ENCODE results near the gene CDH15.
"Not testable (repeated sequence)": the region's sequence is repeated elsewhere in the genome, so short reads cannot be mapped to it uniquely, and the experiment has no call there.

GRCh38 chr16:89185887-89186592, 14.5 kb downstream of the CDH15 start:
- not testable (repeated sequence) for TF ChIP-seq ZNF274 (CRISPR knock-in tag; IDR thresholded peaks at IDR 0.05); USF2 (IDR thresholded peaks at IDR 0.05; ENCODE audit: low read depth, low read length); USF2 (CRISPR knock-in tag; IDR thresholded peaks at IDR 0.05; ENCODE audit: borderline replicate concordance); GABPA (IDR thresholded peaks at IDR 0.05; ENCODE audit: low read depth, low read length); GABPA (CRISPR knock-in tag; IDR thresholded peaks at IDR 0.05; ENCODE audit: low read depth); PRDM15 (CRISPR knock-in tag; IDR thresholded peaks at IDR 0.05); RBM39 (IDR thresholded peaks at IDR 0.05; ENCODE audit: low read depth, low read length, poor library complexity, severe bottlenecking); RAD21 (CRISPR knock-in tag; IDR thresholded peaks at IDR 0.05); ARID2 (CRISPR knock-in tag; IDR thresholded peaks at IDR 0.05; ENCODE audit: borderline replicate concordance); CTCF (CRISPR knock-in tag; IDR thresholded peaks at IDR 0.05)
